Testis (tissue), 3 donors: ENCODE measurements around the gene PNCK. TPM values are rescaled to one million over a fixed set of nuclear protein-coding genes. Genes with fewer than 3 reads are reported as not detected.
"Not testable (repeated sequence)": the region's sequence is repeated elsewhere in the genome, so short reads cannot be mapped to it uniquely, and the experiment has no call there.

Experiments
- DNase-seq: peaks from one replicate; pipeline ENCODE4 v3.0.0-alpha.2; 2019
- H3K27ac ChIP-seq, 2 donors: fragments of 200-600 bp; sonication (generic); one replicate each; pipeline ENCODE4 v1.5.1; 2019
- H3K27me3 ChIP-seq: fragments of 200-600 bp; sonication (generic); one replicate; pipeline ENCODE4 v1.5.1; 2019
- H3K36me3 ChIP-seq: fragments of 200-600 bp; sonication (generic); one replicate; pipeline ENCODE4 v1.5.1; 2017; ENCODE audit warnings: low read depth; ENCODE audit errors: missing control alignments
- H3K4me1 ChIP-seq: fragments of 200-600 bp; sonication (generic); one replicate; pipeline ENCODE4 v1.5.1; 2019
- H3K4me3 ChIP-seq, 2 donors: fragments of 200-600 bp; sonication (generic); one replicate each; pipeline ENCODE4 v1.5.1; 2017 to 2019
- H3K9me3 ChIP-seq: fragments of 200-600 bp; sonication (generic); one replicate; pipeline ENCODE4 v1.5.1; 2017
- POLR2A ChIP-seq: fragments of 450-650 bp; IDR thresholded peaks from one replicate; pipeline ENCODE4 v1.6.1; 2017; ENCODE audit warnings: antibody characterized with exemption, mild to moderate bottlenecking, moderate library complexity
- WGBS, 2 donors: methylation state at CpG; one replicate each; pipeline ENCODE4 v1.1.5; 2018; 5-methylcytosine and 5-hydroxymethylcytosine counted together
- intact Hi-C: fragments of 100-400 bp; cut with DNase I; formaldehyde crosslinking; loops from one replicate; pipeline ENCODE4 v1.15.1; 2023; ENCODE audit warnings: low total_unique reads
- polyA plus RNA-seq: library from polyadenylated mRNA; stranded (reverse); fragments of 350-450 nt; fragmentation: Illumina TruSeq; extraction: RNeasy Lipid Tissue Mini Kit (QIAGEN cat#74804); gene quantifications from one replicate; pipeline ENCODE4 v1.2.3, GENCODE V29; 2014; ENCODE audit warnings: low read depth, low replicate concordance; ENCODE audit not compliant: insufficient read depth
- total RNA-seq, 2 donors: library from RNA; depleted of rRNA; stranded (reverse); fragments of >200 nt; gene quantifications; one replicate each; pipeline ENCODE4 v1.2.3, GENCODE V29; 2016
- TF ChIP-seq, protein P1 (sequence below), 3 experiments: fragments of 450-650 bp in 2 of 3; fragments of 200-600 bp in 1 of 3; sonication (generic) in 1 of 3; IDR thresholded peaks; one replicate each; pipeline ENCODE4 v1.5.1; 2016 to 2019; ENCODE audit warnings: antibody characterized with exemption in 3 of 3, mild to moderate bottlenecking in 2 of 3, moderate library complexity in 1 of 3

PNCK gene
- total and polyA plus RNA-seq, 3 donors from 2014 or later, result 19.9 to 51.5 (median 41.0) TPM

DNA sequence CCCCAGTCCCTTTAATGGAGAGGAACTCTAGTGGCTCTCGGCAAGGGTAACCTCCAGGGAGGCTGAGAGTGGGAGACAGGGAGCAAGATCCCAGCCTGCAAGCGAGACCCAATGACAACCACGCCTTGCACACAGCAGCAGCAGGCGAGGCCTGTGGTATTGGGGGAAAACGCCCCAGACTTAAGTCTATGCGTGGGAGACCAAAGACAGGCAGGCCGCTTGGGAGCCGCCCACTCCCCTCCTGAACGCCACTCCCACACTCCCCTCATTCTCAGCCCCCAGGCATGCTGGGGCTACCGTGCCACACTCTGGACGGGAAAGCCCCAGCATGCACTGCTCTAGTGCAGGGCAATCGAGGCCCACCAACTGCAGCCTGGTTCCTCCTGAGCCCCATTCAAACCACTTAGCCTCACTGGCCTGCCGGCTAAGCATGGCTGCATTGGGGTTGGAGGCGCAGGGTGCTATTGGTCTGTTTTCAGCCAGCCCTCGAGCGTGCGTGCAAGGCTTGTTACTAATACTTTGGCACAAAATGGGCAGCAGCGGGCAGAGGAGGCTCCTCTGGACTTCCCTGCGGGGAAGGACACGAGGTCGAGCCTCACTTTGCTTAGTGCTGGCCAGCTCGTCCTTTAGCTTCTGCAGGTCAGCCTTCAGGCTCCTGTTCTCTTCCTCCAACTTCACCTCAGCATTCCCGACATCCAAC, 28.9 kb upstream of the PNCK start:
- Histone ChIP-seq H3K27ac (no peak overlapping the region), H3K4me3 (no peak overlapping the region), H3K4me1 (peaks cover 3% of the 10 kb centered on the region), H3K27me3 (no peaks in the 10 kb centered on the region), H3K9me3 (no peaks in the 10 kb centered on the region), H3K36me3 (no peaks in the 10 kb centered on the region)
- no peak for TF ChIP-seq POLR2A
- intact Hi-C loops, result no loop called here
- DNase-seq, result no peak
- WGBS, 2 donors, result 80 to 100% methylated on average over 1 to 19 of the region's 23 CpGs

DNA sequence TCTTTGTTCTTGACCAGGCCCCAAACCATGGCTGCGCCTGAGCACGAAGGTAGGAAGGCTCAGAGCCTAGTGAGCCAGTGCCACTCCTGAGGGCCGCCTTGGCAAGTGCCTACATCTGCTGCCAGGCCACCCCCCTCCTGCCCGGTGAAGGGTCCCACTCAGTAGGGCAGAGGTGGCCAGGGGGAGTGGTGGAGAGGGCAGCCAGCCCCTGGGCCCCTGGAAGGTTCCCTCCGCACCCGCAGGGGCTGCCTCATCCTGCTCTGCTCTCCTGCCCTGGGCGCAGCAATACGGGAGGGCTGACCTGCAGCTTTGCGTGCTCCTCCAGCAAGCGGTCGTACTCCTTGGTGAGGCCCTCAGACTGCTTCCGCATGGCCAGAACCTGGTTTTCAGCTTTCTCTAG, 28.1 kb upstream of the PNCK start:
- TF ChIP-seq, protein P1, sequence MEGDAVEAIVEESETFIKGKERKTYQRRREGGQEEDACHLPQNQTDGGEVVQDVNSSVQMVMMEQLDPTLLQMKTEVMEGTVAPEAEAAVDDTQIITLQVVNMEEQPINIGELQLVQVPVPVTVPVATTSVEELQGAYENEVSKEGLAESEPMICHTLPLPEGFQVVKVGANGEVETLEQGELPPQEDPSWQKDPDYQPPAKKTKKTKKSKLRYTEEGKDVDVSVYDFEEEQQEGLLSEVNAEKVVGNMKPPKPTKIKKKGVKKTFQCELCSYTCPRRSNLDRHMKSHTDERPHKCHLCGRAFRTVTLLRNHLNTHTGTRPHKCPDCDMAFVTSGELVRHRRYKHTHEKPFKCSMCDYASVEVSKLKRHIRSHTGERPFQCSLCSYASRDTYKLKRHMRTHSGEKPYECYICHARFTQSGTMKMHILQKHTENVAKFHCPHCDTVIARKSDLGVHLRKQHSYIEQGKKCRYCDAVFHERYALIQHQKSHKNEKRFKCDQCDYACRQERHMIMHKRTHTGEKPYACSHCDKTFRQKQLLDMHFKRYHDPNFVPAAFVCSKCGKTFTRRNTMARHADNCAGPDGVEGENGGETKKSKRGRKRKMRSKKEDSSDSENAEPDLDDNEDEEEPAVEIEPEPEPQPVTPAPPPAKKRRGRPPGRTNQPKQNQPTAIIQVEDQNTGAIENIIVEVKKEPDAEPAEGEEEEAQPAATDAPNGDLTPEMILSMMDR (IDR thresholded peaks at IDR 0.05), result no peak
- TF ChIP-seq POLR2A, result no peak
- no peaks in the 10 kb centered on the region for H3K36me3 ChIP-seq

DNA sequence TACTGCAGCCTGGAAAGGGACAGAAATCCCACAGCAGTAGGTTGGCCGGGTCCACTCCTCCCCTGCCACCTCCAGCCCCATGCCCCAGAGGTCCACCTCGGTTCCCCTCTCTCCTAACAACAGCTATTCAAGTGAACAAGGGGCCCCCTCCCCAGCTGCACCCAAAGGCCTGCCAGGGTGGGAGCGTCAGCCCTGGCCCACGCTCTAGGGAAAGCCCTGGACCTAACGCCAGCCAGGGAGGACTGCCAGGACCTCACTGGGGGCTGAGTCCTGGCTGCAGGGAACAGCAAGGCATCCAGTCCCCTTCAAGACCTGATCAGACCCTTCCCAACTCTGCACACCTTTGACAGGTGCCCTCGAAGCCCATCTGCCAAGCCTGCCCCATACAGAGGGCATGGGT, 27.4 kb upstream of the PNCK start:
- DNase-seq, result no peak
- Histone ChIP-seq H3K4me1 (peaks cover 3% of the 10 kb centered on the region), H3K27ac (no peak overlapping the region), H3K9me3 (no peaks in the 10 kb centered on the region), H3K27me3 (no peaks in the 10 kb centered on the region), H3K4me3 (no peak overlapping the region), H3K36me3 (no peaks in the 10 kb centered on the region)
- intact Hi-C loops, result no loop called here
- TF ChIP-seq POLR2A, result no peak
- TF ChIP-seq, protein P1 (IDR thresholded peaks at IDR 0.05), result no peak
- WGBS, 2 donors, result 92 to 96% methylated on average over 2 to 4 of the region's 6 CpGs

More for the DNA sequence above, 28.1 kb upstream of the PNCK start:
- WGBS, 2 donors, result 93 to 94% methylated on average over 3 to 7 of the region's 12 CpGs
- intact Hi-C loops, result no loop called here
- no peak for DNase-seq
- Histone ChIP-seq H3K4me3 (no peak overlapping the region), H3K9me3 (no peaks in the 10 kb centered on the region), H3K27me3 (no peaks in the 10 kb centered on the region), H3K27ac (no peak overlapping the region), H3K4me1 (peaks cover 3% of the 10 kb centered on the region)

DNA sequence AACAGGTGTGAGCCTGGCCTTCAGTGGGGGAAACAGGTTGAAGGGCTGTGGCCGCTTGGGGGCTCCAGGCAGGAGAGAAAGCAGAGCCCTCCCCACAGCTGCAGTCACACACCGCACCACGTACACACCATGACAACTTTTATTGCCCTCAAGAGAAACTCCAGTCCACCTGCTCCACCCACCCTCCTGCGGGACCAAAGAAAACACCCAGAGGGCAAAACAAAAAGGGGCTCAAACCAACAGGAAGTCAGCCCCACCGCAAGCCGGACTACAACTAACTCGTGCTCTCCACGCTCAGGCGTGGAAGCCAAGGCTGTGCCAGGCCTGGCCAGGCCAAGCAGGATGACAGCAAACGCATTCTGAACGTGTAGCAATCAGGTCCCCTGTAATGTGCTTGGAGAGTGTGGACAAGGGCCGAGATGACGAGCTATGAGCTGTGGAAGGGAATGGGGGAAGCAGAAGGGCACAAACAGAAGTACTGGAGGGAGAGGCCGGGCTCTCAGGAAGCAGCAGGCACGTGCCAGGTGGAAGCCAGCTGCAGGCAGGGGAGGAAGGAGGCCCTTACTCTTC, 26.8 kb upstream of the PNCK start:
- H3K4me1 ChIP-seq, result peaks cover 3% of the 10 kb centered on the region
- no peaks in the 10 kb centered on the region for H3K9me3 ChIP-seq
- no peaks in the 10 kb centered on the region for H3K27me3 ChIP-seq
- no peak for TF ChIP-seq POLR2A
- TF ChIP-seq, protein P1 (IDR thresholded peaks at IDR 0.05), result no peak
- no peak overlapping the region for H3K27ac ChIP-seq
- H3K36me3 ChIP-seq, result no peaks in the 10 kb centered on the region
- intact Hi-C loops, result no loop called here
- 65 to 92% methylated on average over 2 to 15 of the region's 15 CpGs for WGBS, 2 donors
- H3K4me3 ChIP-seq, result no peak overlapping the region
- DNase-seq, result no peak

DNA sequence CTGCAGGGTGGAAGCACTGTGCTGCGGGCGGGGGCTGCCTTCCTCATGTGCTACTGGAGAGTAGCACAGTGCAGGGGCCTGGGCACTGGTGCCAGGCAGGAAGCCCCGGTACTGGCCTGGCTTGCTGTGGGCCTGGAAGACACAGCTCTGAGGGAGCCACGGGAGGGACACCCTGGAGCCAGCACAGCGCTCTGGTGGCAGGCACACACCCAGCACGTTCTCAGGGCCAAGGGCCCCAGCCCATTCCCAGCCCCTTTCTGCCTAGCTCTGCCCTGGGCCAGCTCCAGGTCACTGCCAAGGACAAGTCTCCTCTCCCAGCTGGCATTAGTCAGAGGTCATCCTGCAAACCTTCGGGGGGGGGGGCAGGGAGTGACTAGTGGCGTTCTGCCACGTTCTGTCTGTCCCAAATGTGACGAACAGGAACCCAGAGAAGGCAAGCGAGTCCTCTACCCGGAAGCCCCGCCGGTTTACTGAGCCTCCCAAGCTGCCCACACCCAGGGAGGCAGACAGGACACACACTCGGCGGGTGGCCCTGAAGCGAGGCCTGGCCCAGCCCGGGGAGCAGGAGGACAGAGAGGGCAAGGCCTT, 26.3 kb upstream of the PNCK start:
- H3K9me3 ChIP-seq, H3K36me3 ChIP-seq, H3K4me3 ChIP-seq, H3K4me1 ChIP-seq, intact Hi-C loops, H3K27ac ChIP-seq, H3K27me3 ChIP-seq: not testable (repeated sequence)
- DNase-seq, result peak; percentile 34
- 68% methylated on average over 12 of the region's 18 CpGs; no CpG with 5 or more reads in 1 of the 2 donors for WGBS, 2 donors

DNA sequence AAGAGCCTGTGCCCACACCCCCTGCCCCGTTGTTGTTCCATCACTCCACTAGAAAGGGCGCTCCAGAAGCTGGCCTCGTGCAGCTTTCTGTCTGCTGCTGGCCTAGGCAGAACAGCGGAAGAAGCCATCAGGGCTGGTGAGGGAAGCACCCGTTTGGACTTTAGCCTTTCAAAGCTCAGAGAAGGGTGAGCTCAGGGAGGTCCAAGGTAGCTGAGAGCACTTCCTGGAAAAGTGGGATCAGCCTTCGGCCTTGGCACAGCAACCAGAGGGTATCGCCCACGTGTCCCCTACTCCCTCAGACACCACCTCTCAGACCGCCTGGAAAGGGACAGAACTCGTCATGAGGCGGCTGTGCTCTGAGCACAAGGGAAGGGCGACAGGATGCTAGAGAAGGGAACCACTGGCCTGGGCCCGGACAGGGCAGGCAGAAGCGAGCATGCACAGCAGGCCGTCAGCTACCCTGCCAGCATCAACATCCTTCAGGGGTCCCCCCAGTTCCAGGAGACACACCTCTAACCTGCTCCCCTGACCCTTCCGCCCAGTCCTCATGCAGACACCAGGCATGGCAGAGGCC, 25.7 kb upstream of the PNCK start:
- H3K27me3 ChIP-seq, DNase-seq, H3K27ac ChIP-seq, H3K4me3 ChIP-seq, H3K4me1 ChIP-seq, H3K9me3 ChIP-seq, H3K36me3 ChIP-seq, intact Hi-C loops: not testable (repeated sequence)
- WGBS, 2 donors, result 78% methylated on average over 12 of the region's 16 CpGs; no CpG with 5 or more reads in 1 of the 2 donors
